ENCODE results near the gene TNNT2. TPM values are rescaled to one million over a fixed set of nuclear protein-coding genes. Genes with fewer than 3 reads are reported as not detected.

TNNT2 gene
- total RNA-seq, 1 donor from 2014 or later, result 6.1 TPM

- Histone ChIP-seq H3K9me3 (ENCODE audit: insufficient read depth, low read depth, low read length) (no peaks in the 10 kb centered on the region), H3K9ac (ENCODE audit: low read length) (no peak overlapping the region), H4K20me1 (ENCODE audit: insufficient read depth, low read length) (no peaks in the 10 kb centered on the region), H3K79me2 (ENCODE audit: insufficient read depth, low read length) (no peaks in the 10 kb centered on the region), H3K4me1 (ENCODE audit: insufficient read depth, low read length) (no peaks in the 10 kb centered on the region), H3K4me3 (ENCODE audit: insufficient read depth, low read depth, low read length) (no peak overlapping the region), H3K4me2 (ENCODE audit: low read length) (no peak overlapping the region), H2AFZ (ENCODE audit: low read depth, low read length) (no peak overlapping the region), H3K27me3 (ENCODE audit: insufficient read depth, low read length) (peaks cover 18% of the 10 kb centered on the region), H3K36me3 (ENCODE audit: insufficient read depth, low read length) (no peaks in the 10 kb centered on the region), H3K27ac (ENCODE audit: low read depth, low read length) (no peak overlapping the region)
- Mint-ChIP-seq H3K27ac (ENCODE audit: unreplicated experiment) (no peak overlapping the region), H3K4me1 (ENCODE audit: low read depth, unreplicated experiment) (peaks cover 13% of the 10 kb centered on the region), H3K36me3 (ENCODE audit: low read depth, unreplicated experiment) (peaks cover 4% of the 10 kb centered on the region), H3K27me3 (ENCODE audit: low read depth, unreplicated experiment) (peaks cover 55% of the 10 kb centered on the region), H3K9me3 (ENCODE audit: unreplicated experiment) (no peaks in the 10 kb centered on the region), H3K4me3 (ENCODE audit: unreplicated experiment) (no peak overlapping the region)
- TF ChIP-seq EZH2 (IDR thresholded peaks at IDR 0.05; ENCODE audit: insufficient read depth, low read length) (no peak), CTCF (IDR thresholded peaks at IDR 0.05; ENCODE audit: insufficient read depth, low read depth, low read length) (no peak)
- FAIRE-seq, result no peak
- DNase-seq (ENCODE audit: low read depth), result no peak
Measured at GRCh38 chr1:201354901-201355295, 22.6 kb downstream of the TNNT2 start.

GRCh38 chr1:201354151-201354900 is 23.2 kb downstream of the TNNT2 start:
- no peak overlapping the region for H3K4me2 ChIP-seq (ENCODE audit: low read length)
- H3K27me3 Mint-ChIP-seq (ENCODE audit: low read depth, unreplicated experiment), result peaks cover 54% of the 10 kb centered on the region
- H3K27ac Mint-ChIP-seq (ENCODE audit: unreplicated experiment), result no peak overlapping the region
- DNase-seq (ENCODE audit: low read depth), result no peak
- H3K4me1 ChIP-seq (ENCODE audit: insufficient read depth, low read length), result no peaks in the 10 kb centered on the region
- TF ChIP-seq EZH2 (IDR thresholded peaks at IDR 0.05; ENCODE audit: insufficient read depth, low read length) (no peak), CTCF (IDR thresholded peaks at IDR 0.05; ENCODE audit: insufficient read depth, low read depth, low read length) (no peak)
- no peaks in the 10 kb centered on the region for H3K79me2 ChIP-seq (ENCODE audit: insufficient read depth, low read length)
- no peak overlapping the region for H2AFZ ChIP-seq (ENCODE audit: low read depth, low read length)
- H3K4me3 Mint-ChIP-seq (ENCODE audit: unreplicated experiment), result no peak overlapping the region
- H3K9ac ChIP-seq (ENCODE audit: low read length), result no peak overlapping the region
- H3K36me3 ChIP-seq (ENCODE audit: insufficient read depth, low read length), result no peaks in the 10 kb centered on the region
- no peak overlapping the region for H3K4me3 ChIP-seq (ENCODE audit: insufficient read depth, low read depth, low read length)
- no peaks in the 10 kb centered on the region for H4K20me1 ChIP-seq (ENCODE audit: insufficient read depth, low read length)
- peaks cover 4% of the 10 kb centered on the region for H3K36me3 Mint-ChIP-seq (ENCODE audit: low read depth, unreplicated experiment)
- H3K27me3 ChIP-seq (ENCODE audit: insufficient read depth, low read length), result peaks cover 18% of the 10 kb centered on the region
- no peaks in the 10 kb centered on the region for H3K9me3 ChIP-seq (ENCODE audit: insufficient read depth, low read depth, low read length)
- no peak overlapping the region for H3K27ac ChIP-seq (ENCODE audit: low read depth, low read length)
- H3K4me1 Mint-ChIP-seq (ENCODE audit: low read depth, unreplicated experiment), result peaks cover 11% of the 10 kb centered on the region
- no peak for FAIRE-seq
- H3K9me3 Mint-ChIP-seq (ENCODE audit: unreplicated experiment), result no peaks in the 10 kb centered on the region
